Measurements from ENCODE around the gene OSBPL5.

GRCh38 chr11:3147626-3148025, 17.5 kb downstream of the OSBPL5 start:
- TF ChIP-seq CTCF (IDR thresholded peaks at IDR 0.05) (no peak), POLR2A (IDR thresholded peaks at IDR 0.05; ENCODE audit: low read depth) (no peak), POLR2AphosphoS5 (IDR thresholded peaks at IDR 0.05) (no peak)
